ENCODE measurements around the gene FBXL12. TPM values are rescaled to one million over a fixed set of nuclear protein-coding genes. Genes with fewer than 3 reads are reported as not detected.
A peak's percentile ranks its signal among the peaks of the same experiment; 100 is the strongest.

The FBXL12 gene
- total RNA-seq, 1 experiment from 2014 or later, result 21.7 TPM

- Histone ChIP-seq H3K4me1 (ENCODE audit: insufficient read depth, low read length, poor library complexity, severe bottlenecking) (no peaks in the 10 kb centered on the region), H3K9me3 (ENCODE audit: low read depth, low read length, poor library complexity, severe bottlenecking) (no peaks in the 10 kb centered on the region), H3K27ac (ENCODE audit: low read depth, low read length, poor library complexity, severe bottlenecking) (peak overlapping the region; percentile 85), H3K36me3 (ENCODE audit: insufficient read depth, low read length, poor library complexity, severe bottlenecking) (peaks cover 18% of the 10 kb centered on the region), H3K27me3 (replicated peaks; ENCODE audit: insufficient read depth, low read depth, low read length, poor library complexity) (no peaks in the 10 kb centered on the region), H3K4me3 (ENCODE audit: low read depth, low read length, poor library complexity, severe bottlenecking) (peak overlapping the region; percentile 99)
- TF ChIP-seq EZH2 (IDR thresholded peaks at IDR 0.05; ENCODE audit: borderline replicate concordance, low read depth, low read length, poor library complexity, severe bottlenecking) (no peak), CTCF (conservative IDR thresholded peaks at IDR 0.05; ENCODE audit: low read depth, low read length) (no peak)
- CTCF ChIA-PET, result interaction anchor here (0.5 kb wide), 1 partner anchor 11 kb away, joined by 3 read pairs; no protein-coding TSS in a partner anchor
- intact Hi-C loops (cut with micrococcal nuclease; ENCODE audit: unreplicated experiment), result no loop called here
- no TSS peak for BruUV-seq (replicated peaks)
- POLR2A ChIA-PET (ENCODE audit: low non-redundant PET), result no interaction called here
- peak; percentile 60 for DNase-seq (ENCODE audit: low spot score)
Measured at GRCh38 chr19:9836021-9836420, 17.1 kb upstream of the FBXL12 start.

GRCh38 chr19:9835507-9835949, 16.6 kb upstream of the FBXL12 start:
- POLR2A ChIA-PET (ENCODE audit: low non-redundant PET), result interaction anchor here (0.6 kb wide), 1 partner anchor 17 kb away, joined by 5 read pairs; the partner anchor contains the start of gene FBXL12
- peaks cover 15% of the 10 kb centered on the region for H3K36me3 ChIP-seq (ENCODE audit: insufficient read depth, low read length, poor library complexity, severe bottlenecking)
- H3K27me3 ChIP-seq (replicated peaks; ENCODE audit: insufficient read depth, low read depth, low read length, poor library complexity), result no peaks in the 10 kb centered on the region
- TF ChIP-seq CTCF (conservative IDR thresholded peaks at IDR 0.05; ENCODE audit: low read depth, low read length) (no peak), EZH2 (IDR thresholded peaks at IDR 0.05; ENCODE audit: borderline replicate concordance, low read depth, low read length, poor library complexity, severe bottlenecking) (no peak)
- intact Hi-C loops (cut with micrococcal nuclease; ENCODE audit: unreplicated experiment), result no loop called here
- H3K4me1 ChIP-seq (ENCODE audit: insufficient read depth, low read length, poor library complexity, severe bottlenecking), result no peaks in the 10 kb centered on the region
- BruUV-seq (replicated peaks), result no TSS peak
- H3K9me3 ChIP-seq (ENCODE audit: low read depth, low read length, poor library complexity, severe bottlenecking), result no peaks in the 10 kb centered on the region
- CTCF ChIA-PET, result no interaction called here
- H3K27ac ChIP-seq (ENCODE audit: low read depth, low read length, poor library complexity, severe bottlenecking), result peak overlapping the region; percentile 85
- no peak for DNase-seq (ENCODE audit: low spot score)
- H3K4me3 ChIP-seq (ENCODE audit: low read depth, low read length, poor library complexity, severe bottlenecking), result peak overlapping the region; percentile 99

- ChIA-PET POLR2A (ENCODE audit: low non-redundant PET) (interaction anchor here (0.6 kb wide), 2 partner anchors 8 to 16 kb away, joined by 4 to 5 read pairs; partner anchors contain the start of gene FBXL12), CTCF (no interaction called here)
- Histone ChIP-seq H3K36me3 (ENCODE audit: insufficient read depth, low read length, poor library complexity, severe bottlenecking) (peaks cover 20% of the 10 kb centered on the region), H3K9me3 (ENCODE audit: low read depth, low read length, poor library complexity, severe bottlenecking) (no peaks in the 10 kb centered on the region), H3K27ac (ENCODE audit: low read depth, low read length, poor library complexity, severe bottlenecking) (peak within 1 kb of the TSS; percentile 85), H3K27me3 (replicated peaks; ENCODE audit: insufficient read depth, low read depth, low read length, poor library complexity) (no peaks in the 10 kb centered on the region), H3K4me3 (ENCODE audit: low read depth, low read length, poor library complexity, severe bottlenecking) (peak within 1 kb of the TSS; percentile 99), H3K4me1 (ENCODE audit: insufficient read depth, low read length, poor library complexity, severe bottlenecking) (no peaks in the 10 kb centered on the region)
- no peak for TF ChIP-seq EZH2 (IDR thresholded peaks at IDR 0.05; ENCODE audit: borderline replicate concordance, low read depth, low read length, poor library complexity, severe bottlenecking)
- peak; percentile 59 for TF ChIP-seq CTCF (conservative IDR thresholded peaks at IDR 0.05; ENCODE audit: low read depth, low read length)
- peak; percentile 99 for DNase-seq (ENCODE audit: low spot score)
- BruUV-seq (replicated peaks), result no TSS peak
- intact Hi-C loops (cut with micrococcal nuclease; ENCODE audit: unreplicated experiment), result no loop called here
Measured at GRCh38 chr19:9834726-9835506, 16.0 kb upstream of the FBXL12 start, which contains the start of gene PIN1. TSS of gene PIN1 (plus strand) at chr19:9835318. CDS start at chr19:9835345, 27 bp downstream.
